Measurements from ENCODE around the gene TBL3. TPM values are rescaled to one million over a fixed set of nuclear protein-coding genes. Genes with fewer than 3 reads are reported as not detected.

Gene TBL3
- total RNA-seq, 1 donor from 2014 or later = 24.4 TPM

DNA sequence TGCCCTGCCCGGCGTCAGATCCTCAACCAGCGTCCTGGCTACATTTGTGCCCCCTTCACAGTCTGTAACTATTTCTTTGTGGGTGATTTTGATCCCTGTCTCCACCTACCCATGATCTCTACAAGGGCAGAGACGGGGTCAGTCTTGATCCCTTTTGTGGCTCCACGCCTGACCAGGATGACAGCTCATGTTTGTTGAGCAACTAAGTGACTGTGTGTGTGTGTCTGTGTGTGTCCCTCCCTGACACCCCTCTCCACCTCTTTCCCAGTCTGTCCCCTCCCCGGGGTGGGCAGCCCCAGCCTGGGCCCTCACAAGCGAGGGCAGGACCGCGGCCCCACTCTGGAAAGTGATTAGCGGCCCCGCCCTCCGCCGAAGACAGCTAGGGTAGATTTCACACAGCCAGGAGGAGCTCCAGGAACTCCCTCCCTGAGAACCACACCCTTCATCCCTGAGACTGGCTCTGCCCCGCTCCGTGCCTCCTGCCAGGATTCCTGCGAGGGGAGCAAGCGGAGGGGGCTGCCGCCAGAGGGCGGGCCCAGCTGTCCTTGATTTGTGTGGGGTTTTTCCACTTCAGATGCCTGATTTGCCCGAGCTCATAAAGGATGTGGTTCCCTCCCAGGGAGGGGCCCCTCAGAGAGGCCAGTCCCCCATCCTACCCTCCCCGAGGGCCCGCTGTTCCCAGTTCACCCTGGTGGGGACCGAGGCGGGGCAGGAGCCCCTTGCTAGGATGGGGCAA, 48.4 kb upstream of the TBL3 start:
- Histone ChIP-seq H3K4me1 (ENCODE audit: insufficient read depth, low read length) (no peaks in the 10 kb centered on the region), H2AFZ (ENCODE audit: low read depth, low read length) (no peak overlapping the region), H3K9ac (ENCODE audit: low read length) (no peak overlapping the region), H3K36me3 (ENCODE audit: insufficient read depth, low read length) (no peaks in the 10 kb centered on the region), H3K4me2 (ENCODE audit: low read length) (no peak overlapping the region), H3K27me3 (ENCODE audit: insufficient read depth, low read length) (peaks cover 45% of the 10 kb centered on the region), H3K27ac (ENCODE audit: low read depth, low read length) (no peak overlapping the region), H3K9me3 (ENCODE audit: insufficient read depth, low read depth, low read length) (no peaks in the 10 kb centered on the region), H3K79me2 (ENCODE audit: insufficient read depth, low read length) (no peaks in the 10 kb centered on the region), H4K20me1 (ENCODE audit: insufficient read depth, low read length) (no peaks in the 10 kb centered on the region), H3K4me3 (ENCODE audit: insufficient read depth, low read depth, low read length) (no peak overlapping the region)
- Mint-ChIP-seq H3K4me3 (ENCODE audit: unreplicated experiment) (no peak overlapping the region), H3K4me1 (ENCODE audit: low read depth, unreplicated experiment) (peaks cover 2% of the 10 kb centered on the region), H3K9me3 (ENCODE audit: unreplicated experiment) (no peaks in the 10 kb centered on the region), H3K36me3 (ENCODE audit: low read depth, unreplicated experiment) (no peaks in the 10 kb centered on the region), H3K27ac (ENCODE audit: unreplicated experiment) (no peak overlapping the region), H3K27me3 (ENCODE audit: low read depth, unreplicated experiment) (peaks cover 41% of the 10 kb centered on the region)
- TF ChIP-seq EZH2 (IDR thresholded peaks at IDR 0.05; ENCODE audit: insufficient read depth, low read length) = peak; percentile 41
- TF ChIP-seq, protein P1, sequence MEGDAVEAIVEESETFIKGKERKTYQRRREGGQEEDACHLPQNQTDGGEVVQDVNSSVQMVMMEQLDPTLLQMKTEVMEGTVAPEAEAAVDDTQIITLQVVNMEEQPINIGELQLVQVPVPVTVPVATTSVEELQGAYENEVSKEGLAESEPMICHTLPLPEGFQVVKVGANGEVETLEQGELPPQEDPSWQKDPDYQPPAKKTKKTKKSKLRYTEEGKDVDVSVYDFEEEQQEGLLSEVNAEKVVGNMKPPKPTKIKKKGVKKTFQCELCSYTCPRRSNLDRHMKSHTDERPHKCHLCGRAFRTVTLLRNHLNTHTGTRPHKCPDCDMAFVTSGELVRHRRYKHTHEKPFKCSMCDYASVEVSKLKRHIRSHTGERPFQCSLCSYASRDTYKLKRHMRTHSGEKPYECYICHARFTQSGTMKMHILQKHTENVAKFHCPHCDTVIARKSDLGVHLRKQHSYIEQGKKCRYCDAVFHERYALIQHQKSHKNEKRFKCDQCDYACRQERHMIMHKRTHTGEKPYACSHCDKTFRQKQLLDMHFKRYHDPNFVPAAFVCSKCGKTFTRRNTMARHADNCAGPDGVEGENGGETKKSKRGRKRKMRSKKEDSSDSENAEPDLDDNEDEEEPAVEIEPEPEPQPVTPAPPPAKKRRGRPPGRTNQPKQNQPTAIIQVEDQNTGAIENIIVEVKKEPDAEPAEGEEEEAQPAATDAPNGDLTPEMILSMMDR (IDR thresholded peaks at IDR 0.05; ENCODE audit: insufficient read depth, low read depth, low read length) = peak; percentile 18
- no peak for DNase-seq (ENCODE audit: low read depth)
- FAIRE-seq = no peak

DNA sequence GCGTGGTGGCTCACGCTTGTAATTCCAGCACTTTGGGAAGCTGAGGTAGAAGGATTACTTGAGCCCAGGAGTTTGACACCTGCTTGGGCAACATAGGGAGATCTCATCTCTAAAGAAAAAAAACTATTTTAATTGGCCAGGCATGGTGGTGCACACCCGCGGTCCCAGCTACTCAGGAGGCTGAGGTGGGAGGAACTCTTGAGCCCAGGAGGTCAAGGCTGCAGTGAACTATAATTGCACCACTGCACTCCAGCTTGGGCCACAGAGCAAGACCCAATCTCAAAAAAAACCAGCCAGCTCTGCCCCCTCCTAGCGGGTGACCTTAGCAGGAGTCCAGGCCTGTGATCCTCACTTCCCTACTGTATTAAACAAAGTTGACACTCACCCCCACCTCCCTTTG, 47.8 kb upstream of the TBL3 start:
- DNase-seq (ENCODE audit: low read depth) (no peak), FAIRE-seq (no peak)
- TF ChIP-seq EZH2 (IDR thresholded peaks at IDR 0.05; ENCODE audit: insufficient read depth, low read length) = no peak
- TF ChIP-seq, protein P1 (IDR thresholded peaks at IDR 0.05; ENCODE audit: insufficient read depth, low read depth, low read length) = no peak
- Histone ChIP-seq H4K20me1 (ENCODE audit: insufficient read depth, low read length) (no peaks in the 10 kb centered on the region), H3K4me1 (ENCODE audit: insufficient read depth, low read length) (peaks cover 2% of the 10 kb centered on the region), H3K36me3 (ENCODE audit: insufficient read depth, low read length) (no peaks in the 10 kb centered on the region), H3K9me3 (ENCODE audit: insufficient read depth, low read depth, low read length) (no peaks in the 10 kb centered on the region), H3K27ac (ENCODE audit: low read depth, low read length) (no peak overlapping the region), H3K4me2 (ENCODE audit: low read length) (no peak overlapping the region), H3K4me3 (ENCODE audit: insufficient read depth, low read depth, low read length) (no peak overlapping the region), H3K9ac (ENCODE audit: low read length) (no peak overlapping the region), H2AFZ (ENCODE audit: low read depth, low read length) (no peak overlapping the region), H3K79me2 (ENCODE audit: insufficient read depth, low read length) (no peaks in the 10 kb centered on the region), H3K27me3 (ENCODE audit: insufficient read depth, low read length) (peaks cover 38% of the 10 kb centered on the region)
- no peaks in the 10 kb centered on the region for H3K36me3 Mint-ChIP-seq (ENCODE audit: low read depth, unreplicated experiment)
- H3K27me3 Mint-ChIP-seq (ENCODE audit: low read depth, unreplicated experiment) = peaks cover 36% of the 10 kb centered on the region
- H3K4me1 Mint-ChIP-seq (ENCODE audit: low read depth, unreplicated experiment) = peaks cover 2% of the 10 kb centered on the region
- no peaks in the 10 kb centered on the region for H3K9me3 Mint-ChIP-seq (ENCODE audit: unreplicated experiment)
- no peak overlapping the region for H3K4me3 Mint-ChIP-seq (ENCODE audit: unreplicated experiment)
- no peak overlapping the region for H3K27ac Mint-ChIP-seq (ENCODE audit: unreplicated experiment)

DNA sequence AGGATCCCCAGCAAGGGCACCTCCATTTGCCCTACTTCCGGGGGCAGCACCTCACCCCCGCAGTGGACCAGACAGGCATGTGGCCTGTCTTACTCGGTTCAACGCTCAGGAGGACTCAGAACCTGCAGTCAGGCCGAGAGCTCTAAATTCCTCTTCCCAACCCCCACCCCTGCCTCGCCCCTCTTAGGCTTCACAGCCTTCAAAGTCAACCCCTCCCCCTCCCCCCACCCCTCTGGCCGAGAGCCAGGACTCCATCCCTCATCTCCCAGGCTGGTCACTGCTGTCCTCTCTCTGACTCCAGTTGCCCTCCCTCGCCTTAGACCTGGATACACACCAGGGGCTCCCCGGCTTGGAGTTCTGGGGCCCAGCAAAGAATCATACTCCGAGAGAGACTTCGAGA, 45.6 kb upstream of the TBL3 start:
- no peak overlapping the region for H3K27ac ChIP-seq (ENCODE audit: low read depth, low read length)
- no peak overlapping the region for H3K27ac Mint-ChIP-seq (ENCODE audit: unreplicated experiment)
- no peaks in the 10 kb centered on the region for H3K36me3 Mint-ChIP-seq (ENCODE audit: low read depth, unreplicated experiment)
- no peak overlapping the region for H3K4me3 ChIP-seq (ENCODE audit: insufficient read depth, low read depth, low read length)
- no peaks in the 10 kb centered on the region for H3K9me3 ChIP-seq (ENCODE audit: insufficient read depth, low read depth, low read length)
- no peaks in the 10 kb centered on the region for H4K20me1 ChIP-seq (ENCODE audit: insufficient read depth, low read length)
- DNase-seq (ENCODE audit: low read depth) = no peak
- no peak overlapping the region for H3K4me3 Mint-ChIP-seq (ENCODE audit: unreplicated experiment)
- H3K4me2 ChIP-seq (ENCODE audit: low read length) = no peak overlapping the region
- peaks cover 17% of the 10 kb centered on the region for H3K27me3 ChIP-seq (ENCODE audit: insufficient read depth, low read length)
- no peaks in the 10 kb centered on the region for H3K36me3 ChIP-seq (ENCODE audit: insufficient read depth, low read length)
- H3K4me1 ChIP-seq (ENCODE audit: insufficient read depth, low read length) = peaks cover 6% of the 10 kb centered on the region
- peaks cover under 1% of the 10 kb centered on the region for H3K4me1 Mint-ChIP-seq (ENCODE audit: low read depth, unreplicated experiment)
- FAIRE-seq = no peak
- peaks cover 26% of the 10 kb centered on the region for H3K27me3 Mint-ChIP-seq (ENCODE audit: low read depth, unreplicated experiment)
- H3K79me2 ChIP-seq (ENCODE audit: insufficient read depth, low read length) = no peaks in the 10 kb centered on the region
- no peak overlapping the region for H3K9ac ChIP-seq (ENCODE audit: low read length)
- no peak overlapping the region for H2AFZ ChIP-seq (ENCODE audit: low read depth, low read length)
- H3K9me3 Mint-ChIP-seq (ENCODE audit: unreplicated experiment) = no peaks in the 10 kb centered on the region
- TF ChIP-seq EZH2 (IDR thresholded peaks at IDR 0.05; ENCODE audit: insufficient read depth, low read length) = no peak
- TF ChIP-seq, protein P1 (IDR thresholded peaks at IDR 0.05; ENCODE audit: insufficient read depth, low read depth, low read length) = no peak
